Left lung (tissue), 10 donors: ENCODE measurements around the gene DNAH10. TPM values are rescaled to one million over a fixed set of nuclear protein-coding genes. Genes with fewer than 3 reads are reported as not detected.
A peak's percentile ranks its signal among the peaks of the same experiment; 100 is the strongest.

Experiments
- ATAC-seq: fragments of 200-7000 bp; cut with Tn5 transposase; one replicate; pipeline ENCODE4 v1.9.1; 2020; ENCODE audit warnings: moderate library complexity
- DNase-seq, 4 donors: peaks; one replicate each; pipeline ENCODE4 v3.0.0-alpha.2; 2013 to 2020
- H3K27ac ChIP-seq, 2 donors: fragments of 200-600 bp; sonication (generic) in 1 of 2; one replicate each; pipeline versions ENCODE4 v1.5.0 to v1.8.0; 2020 to 2021
- H3K27me3 ChIP-seq, 2 donors: fragments of 200-600 bp; sonication (generic) in 1 of 2; one replicate each; pipeline versions ENCODE4 v1.5.0 to v1.8.0; 2020 to 2021
- H3K36me3 ChIP-seq, 2 donors: fragments of 200-600 bp; sonication (generic) in 1 of 2; one replicate each; pipeline versions ENCODE4 v1.5.0 to v1.8.0; 2020 to 2021
- H3K4me1 ChIP-seq, 2 donors: fragments of 200-600 bp; one replicate each; pipeline ENCODE4 v1.8.0; 2021
- H3K4me3 ChIP-seq, 2 donors: fragments of 200-600 bp; sonication (generic) in 1 of 2; one replicate each; pipeline versions ENCODE4 v1.5.0 to v1.8.0; 2020 to 2021; ENCODE audit warnings: mild to moderate bottlenecking in 1 of 2
- H3K9me3 ChIP-seq, 2 donors: fragments of 200-600 bp; sonication (generic) in 1 of 2; one replicate each; pipeline versions ENCODE4 v1.5.0 to v1.8.0; 2020 to 2021
- CTCF ChIP-seq, 2 donors: fragments of 200-600 bp; sonication (generic) in 1 of 2; IDR thresholded peaks; one replicate each; pipeline versions ENCODE4 v1.5.0 to v1.8.0; 2021; ENCODE audit warnings: antibody characterized with exemption in 2 of 2
- intact Hi-C, 2 donors: fragments of 100-400 bp; cut with DNase I; formaldehyde crosslinking; loops; one replicate each; pipeline versions ENCODE4 v1.11.2 to v1.14.2; 2022
- polyA plus RNA-seq, 6 donors: library from polyadenylated mRNA; unstranded; fragments of 120-200 nt; gene quantifications; one replicate each; pipeline ENCODE4 v1.2.1, GENCODE V29; 2013; ENCODE audit not compliant: insufficient read length in 6 of 6
- total RNA-seq, 2 donors: library from RNA; stranded (reverse); fragmentation: NEBNext Ultra II Directional; extraction: Animal tissue kit (Norgen Biotek cat#: 25700); gene quantifications; one replicate each; pipeline ENCODE4 v1.2.1, GENCODE V29; 2021
- donor health status: DM: no; HTN: yes; CAD: no.
- donor health status: DM: no; HTN: no; CAD: no.

The DNAH10 gene
- total and polyA plus RNA-seq, 8 donors: 0.79 to 10.4 (median 6.5) TPM

- H3K4me1 ChIP-seq: peaks cover 12 to 30% of the 10 kb centered on the region in 2 donors
- H3K9me3 ChIP-seq: no peaks in the 10 kb centered on the region
- no peak for TF ChIP-seq CTCF (IDR thresholded peaks at IDR 0.05)
- intact Hi-C loops: no loop called here
- H3K27me3 ChIP-seq: peaks cover 0 to 17% of the 10 kb centered on the region in 2 donors
- peaks cover 0 to 2% of the 10 kb centered on the region in 2 donors for H3K36me3 ChIP-seq
- DNase-seq (no peak), ATAC-seq (no peak)
- peak overlapping the region; percentile 87 to 95 for H3K27ac ChIP-seq
- peak overlapping the region; percentile 85 to 86 for H3K4me3 ChIP-seq
Measured at GRCh38 chr12:123971449-123971769, 209.3 kb downstream of the DNAH10 start.

- Histone ChIP-seq H3K4me3 (peak overlapping the region; percentile 85 to 86), H3K9me3 (no peaks in the 10 kb centered on the region), H3K4me1 (peaks cover 12 to 30% of the 10 kb centered on the region in 2 donors), H3K27ac (peak overlapping the region; percentile 87 to 95), H3K36me3 (peaks cover 0 to 6% of the 10 kb centered on the region in 2 donors), H3K27me3 (peaks cover 0 to 17% of the 10 kb centered on the region in 2 donors)
- no peak for TF ChIP-seq CTCF (IDR thresholded peaks at IDR 0.05)
- ATAC-seq (peak; percentile 15), DNase-seq (peak in 3 of 4 donors; percentile 24 to 86 (median 36))
- intact Hi-C loops: no loop called here
Measured at GRCh38 chr12:123971770-123972456, 209.8 kb downstream of the DNAH10 start.

- peaks cover 0 to 6% of the 10 kb centered on the region in 2 donors for H3K36me3 ChIP-seq
- peaks cover 0 to 17% of the 10 kb centered on the region in 2 donors for H3K27me3 ChIP-seq
- peak within 1 kb of the TSS; percentile 85 to 86 for H3K4me3 ChIP-seq
- peak within 1 kb of the TSS; percentile 87 to 95 for H3K27ac ChIP-seq
- intact Hi-C loops: no loop called here
- DNase-seq (peak; percentile 93 to 97 (median 95)), ATAC-seq (peak; percentile 85)
- H3K9me3 ChIP-seq: no peaks in the 10 kb centered on the region
- no peak for TF ChIP-seq CTCF (IDR thresholded peaks at IDR 0.05)
- peaks cover 12 to 30% of the 10 kb centered on the region in 2 donors for H3K4me1 ChIP-seq
Measured at GRCh38 chr12:123972457-123973401, 210.6 kb downstream of the DNAH10 start, which contains the start of the genes CCDC92 and ZNF664. Gene CCDC92, minus strand, starts transcription at chr12:123972831. Its CDS starts 28,526 bp downstream, at chr12:123944305. Gene ZNF664, plus strand, starts transcription at chr12:123973215. Its CDS starts 38,930 bp downstream, at chr12:124012145.

GRCh38 chr12:123973552-123974341 lies 211.6 kb downstream of the DNAH10 start:
- peaks cover 0 to 8% of the 10 kb centered on the region in 2 donors for H3K36me3 ChIP-seq
- ATAC-seq: peak; percentile 5
- H3K27me3 ChIP-seq: peaks cover 0 to 17% of the 10 kb centered on the region in 2 donors
- peaks cover 12 to 30% of the 10 kb centered on the region in 2 donors for H3K4me1 ChIP-seq
- peak overlapping the region; percentile 72 to 80 for H3K27ac ChIP-seq
- no peaks in the 10 kb centered on the region for H3K9me3 ChIP-seq
- peak overlapping the region; percentile 80 to 86 for H3K4me3 ChIP-seq
- DNase-seq: peak; percentile 24 to 87 (median 46)
- intact Hi-C loops: no loop called here
- TF ChIP-seq CTCF (IDR thresholded peaks at IDR 0.05): no peak
